GM19452 (cell line): Measurements from ENCODE around the gene CDH13.
A peak's percentile ranks its signal among the peaks of the same experiment; 100 is the strongest.

Source experiments
- ATAC-seq: cut with Tn5 transposase; IDR thresholded peaks from one replicate; pipeline ENCODE4 v1.9.1; 2021; ENCODE audit not compliant: unreplicated experiment

Gene CDH13

GRCh38 chr16:82684256-82684655, 57.5 kb downstream of the CDH13 start:
- no peak for ATAC-seq

GRCh38 chr16:82685526-82685925, 58.8 kb downstream of the CDH13 start:
- ATAC-seq, result no peak

- no peak for ATAC-seq
Measured at GRCh38 chr16:82694239-82694874, 67.6 kb downstream of the CDH13 start.

GRCh38 chr16:82695806-82696205, 69.0 kb downstream of the CDH13 start:
- no peak for ATAC-seq

- ATAC-seq, result no peak
Measured at GRCh38 chr16:82699260-82699659, 72.5 kb downstream of the CDH13 start.

- no peak for ATAC-seq
Measured at GRCh38 chr16:82699711-82700495, 73.1 kb downstream of the CDH13 start.

GRCh38 chr16:82700541-82701235, 73.9 kb downstream of the CDH13 start:
- ATAC-seq, result no peak

- ATAC-seq, result no peak
Measured at GRCh38 chr16:82701442-82701955, 74.7 kb downstream of the CDH13 start.

GRCh38 chr16:82703161-82703560, 76.4 kb downstream of the CDH13 start:
- ATAC-seq, result no peak

- ATAC-seq, result no peak
Measured at GRCh38 chr16:82703871-82704768, 77.4 kb downstream of the CDH13 start.

GRCh38 chr16:82709987-82710386, 83.2 kb downstream of the CDH13 start:
- ATAC-seq, result no peak

- no peak for ATAC-seq
Measured at GRCh38 chr16:82713778-82714177, 87.0 kb downstream of the CDH13 start.

- ATAC-seq, result no peak
Measured at GRCh38 chr16:82715160-82715559, 88.4 kb downstream of the CDH13 start.

GRCh38 chr16:82715833-82716232, 89.1 kb downstream of the CDH13 start:
- ATAC-seq, result no peak

- no peak for ATAC-seq
Measured at GRCh38 chr16:82716361-82716855, 89.6 kb downstream of the CDH13 start.

GRCh38 chr16:82720414-82720813, 93.6 kb downstream of the CDH13 start:
- ATAC-seq, result no peak

GRCh38 chr16:82726306-82726705, 99.5 kb downstream of the CDH13 start:
- ATAC-seq, result no peak

GRCh38 chr16:82728901-82729300, 102.1 kb downstream of the CDH13 start:
- peak; percentile 53 for ATAC-seq

GRCh38 chr16:82730901-82731300, 104.1 kb downstream of the CDH13 start:
- no peak for ATAC-seq

- no peak for ATAC-seq
Measured at GRCh38 chr16:82732461-82732860, 105.7 kb downstream of the CDH13 start.

- no peak for ATAC-seq
Measured at GRCh38 chr16:82735186-82735585, 108.4 kb downstream of the CDH13 start.
